ENCODE results near the gene NUBPL.

Gene NUBPL

GRCh38 chr14:31819281-31819680 is 258.1 kb downstream of the NUBPL start:
- TF ChIP-seq EZH2phosphoT487 (IDR thresholded peaks at IDR 0.05; ENCODE audit: borderline replicate concordance): no peak
- TF ChIP-seq, protein P1, sequence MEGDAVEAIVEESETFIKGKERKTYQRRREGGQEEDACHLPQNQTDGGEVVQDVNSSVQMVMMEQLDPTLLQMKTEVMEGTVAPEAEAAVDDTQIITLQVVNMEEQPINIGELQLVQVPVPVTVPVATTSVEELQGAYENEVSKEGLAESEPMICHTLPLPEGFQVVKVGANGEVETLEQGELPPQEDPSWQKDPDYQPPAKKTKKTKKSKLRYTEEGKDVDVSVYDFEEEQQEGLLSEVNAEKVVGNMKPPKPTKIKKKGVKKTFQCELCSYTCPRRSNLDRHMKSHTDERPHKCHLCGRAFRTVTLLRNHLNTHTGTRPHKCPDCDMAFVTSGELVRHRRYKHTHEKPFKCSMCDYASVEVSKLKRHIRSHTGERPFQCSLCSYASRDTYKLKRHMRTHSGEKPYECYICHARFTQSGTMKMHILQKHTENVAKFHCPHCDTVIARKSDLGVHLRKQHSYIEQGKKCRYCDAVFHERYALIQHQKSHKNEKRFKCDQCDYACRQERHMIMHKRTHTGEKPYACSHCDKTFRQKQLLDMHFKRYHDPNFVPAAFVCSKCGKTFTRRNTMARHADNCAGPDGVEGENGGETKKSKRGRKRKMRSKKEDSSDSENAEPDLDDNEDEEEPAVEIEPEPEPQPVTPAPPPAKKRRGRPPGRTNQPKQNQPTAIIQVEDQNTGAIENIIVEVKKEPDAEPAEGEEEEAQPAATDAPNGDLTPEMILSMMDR (conservative IDR thresholded peaks at IDR 0.05; ENCODE audit: low read length): no peak
- Histone ChIP-seq H3K4me2 (ENCODE audit: low read depth, low read length, poor library complexity, severe bottlenecking) (no peak overlapping the region), H3K9ac (ENCODE audit: low read depth, low read length, poor library complexity, severe bottlenecking) (no peak overlapping the region)

DNA sequence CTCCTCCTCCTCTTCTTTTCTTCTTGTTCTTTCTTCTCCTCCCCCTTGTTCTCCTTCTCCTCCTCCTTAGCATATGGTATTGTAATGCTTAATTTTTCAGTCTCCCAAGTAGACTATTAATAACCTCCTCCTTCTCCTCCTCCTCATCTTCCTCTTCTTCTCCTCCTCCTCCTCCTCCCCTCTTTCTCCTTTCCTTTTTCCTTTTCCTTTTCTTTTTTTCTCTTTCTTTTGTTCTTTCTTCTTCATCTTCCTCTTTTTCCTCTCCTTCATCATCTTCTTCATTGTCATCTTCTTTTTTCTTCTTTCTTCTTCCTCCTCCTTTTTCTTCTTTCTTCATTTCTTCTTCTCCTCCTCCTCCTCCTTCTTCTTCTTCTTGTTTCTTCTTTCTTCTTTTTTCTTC is 264.3 kb downstream of the NUBPL start:
- Histone ChIP-seq H3F3A (ENCODE audit: low read depth) (no peaks in the 10 kb centered on the region), H2AFZ (ENCODE audit: low read length) (no peak overlapping the region), H3K36me3 (ENCODE audit: insufficient read depth, low read length) (peaks cover 5% of the 10 kb centered on the region; the same call in 1 of the 2 replicates), H4K20me1 (ENCODE audit: insufficient read depth, low read length, poor library complexity, severe bottlenecking) (no peaks in the 10 kb centered on the region), H3K4me1 (ENCODE audit: insufficient read depth, low read length, poor library complexity, severe bottlenecking) (no peaks in the 10 kb centered on the region), H3K79me2 (ENCODE audit: insufficient read depth, low read length) (no peaks in the 10 kb centered on the region), H3K9me2 (replicated peaks; ENCODE audit: low read depth, low read length) (no peaks in the 10 kb centered on the region), H3K4me2 (ENCODE audit: low read depth, low read length, poor library complexity, severe bottlenecking) (no peak overlapping the region), H3K4me3 (ENCODE audit: low read length, poor library complexity, severe bottlenecking) (no peak overlapping the region), H3K9ac (ENCODE audit: low read depth, low read length, poor library complexity, severe bottlenecking) (no peak overlapping the region), H3K27me3 (ENCODE audit: insufficient read depth, low read length, poor library complexity, severe bottlenecking) (no peaks in the 10 kb centered on the region), H3K9me3 (ENCODE audit: insufficient read depth, low read depth, low read length) (no peaks in the 10 kb centered on the region)
- TF ChIP-seq, protein P1 (conservative IDR thresholded peaks at IDR 0.05; ENCODE audit: low read length): no peak
- TF ChIP-seq EZH2phosphoT487 (IDR thresholded peaks at IDR 0.05; ENCODE audit: borderline replicate concordance): no peak

More at GRCh38 chr14:31819281-31819680, 258.1 kb downstream of the NUBPL start:
- Histone ChIP-seq H3K4me1 (ENCODE audit: insufficient read depth, low read length, poor library complexity, severe bottlenecking) (no peaks in the 10 kb centered on the region), H3K27me3 (ENCODE audit: insufficient read depth, low read length, poor library complexity, severe bottlenecking) (no peaks in the 10 kb centered on the region), H2AFZ (ENCODE audit: low read length) (no peak overlapping the region), H3K4me3 (ENCODE audit: low read length, poor library complexity, severe bottlenecking) (no peak overlapping the region), H3K9me3 (ENCODE audit: insufficient read depth, low read depth, low read length) (no peaks in the 10 kb centered on the region), H3K36me3 (ENCODE audit: insufficient read depth, low read length) (no peaks in the 10 kb centered on the region), H3K79me2 (ENCODE audit: insufficient read depth, low read length) (no peaks in the 10 kb centered on the region), H3F3A (ENCODE audit: low read depth) (no peaks in the 10 kb centered on the region), H3K9me2 (replicated peaks; ENCODE audit: low read depth, low read length) (no peaks in the 10 kb centered on the region), H4K20me1 (ENCODE audit: insufficient read depth, low read length, poor library complexity, severe bottlenecking) (no peaks in the 10 kb centered on the region)

DNA sequence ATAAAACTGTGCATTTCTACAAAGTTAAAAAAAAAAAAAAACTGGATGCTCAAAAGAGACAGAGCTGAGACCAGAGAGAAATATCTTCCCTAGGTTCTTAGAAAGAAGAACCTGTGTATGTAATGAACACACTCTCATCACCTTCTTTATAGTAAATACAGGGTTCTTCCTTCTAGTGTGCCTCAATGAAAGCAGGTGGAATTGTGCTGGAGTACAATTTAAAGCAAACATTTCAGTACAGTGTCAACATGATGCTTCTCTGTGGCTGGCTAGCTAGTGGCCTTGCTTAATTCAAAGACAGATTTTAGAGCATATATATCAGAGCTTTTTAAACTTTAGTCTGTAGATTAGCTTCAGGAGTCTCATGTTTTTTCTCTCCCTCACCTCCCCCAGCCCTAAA is 266.1 kb downstream of the NUBPL start:
- Histone ChIP-seq H3K4me3 (ENCODE audit: low read length, poor library complexity, severe bottlenecking) (no peak overlapping the region), H3K4me1 (ENCODE audit: insufficient read depth, low read length, poor library complexity, severe bottlenecking) (no peaks in the 10 kb centered on the region), H3K9me3 (ENCODE audit: insufficient read depth, low read depth, low read length) (no peaks in the 10 kb centered on the region), H4K20me1 (ENCODE audit: insufficient read depth, low read length, poor library complexity, severe bottlenecking) (no peaks in the 10 kb centered on the region), H3K9ac (ENCODE audit: low read depth, low read length, poor library complexity, severe bottlenecking) (no peak overlapping the region), H3F3A (ENCODE audit: low read depth) (no peaks in the 10 kb centered on the region), H3K9me2 (replicated peaks; ENCODE audit: low read depth, low read length) (no peaks in the 10 kb centered on the region), H3K27me3 (ENCODE audit: insufficient read depth, low read length, poor library complexity, severe bottlenecking) (no peaks in the 10 kb centered on the region), H3K36me3 (ENCODE audit: insufficient read depth, low read length) (peaks cover 5% of the 10 kb centered on the region; the same call in 1 of the 2 replicates), H3K4me2 (ENCODE audit: low read depth, low read length, poor library complexity, severe bottlenecking) (no peak overlapping the region), H3K79me2 (ENCODE audit: insufficient read depth, low read length) (no peaks in the 10 kb centered on the region), H2AFZ (ENCODE audit: low read length) (no peak overlapping the region)
- TF ChIP-seq, protein P1 (conservative IDR thresholded peaks at IDR 0.05; ENCODE audit: low read length): no peak
- no peak for TF ChIP-seq EZH2phosphoT487 (IDR thresholded peaks at IDR 0.05; ENCODE audit: borderline replicate concordance)
